Thymus (tissue), 11 donors: ENCODE data around the gene LCN10. TPM values are rescaled to one million over a fixed set of nuclear protein-coding genes. Genes with fewer than 3 reads are reported as not detected.
"Not testable (repeated sequence)": the region's sequence is repeated elsewhere in the genome, so short reads cannot be mapped to it uniquely, and the experiment has no call there.

Experiments used
- DNase-seq, 9 donors: peaks; one replicate each; pipeline ENCODE4 v3.0.0-alpha.2; 2013; ENCODE audit warnings: low spot score in 9 of 9, low read depth in 6 of 9, missing footprints in 1 of 9
- H3K27ac ChIP-seq, 2 donors: one replicate each; pipeline ENCODE4 v1.5.1; 2013; ENCODE audit warnings: control low read depth in 1 of 2, low read depth in 1 of 2, low read length in 1 of 2, mild to moderate bottlenecking in 1 of 2, moderate library complexity in 1 of 2
- H3K27me3 ChIP-seq, 2 donors: one replicate each; pipeline ENCODE4 v1.5.1; 2013; ENCODE audit warnings: low read length in 1 of 2; ENCODE audit not compliant: control insufficient read depth in 2 of 2, insufficient read depth in 1 of 2
- H3K36me3 ChIP-seq, 2 donors: one replicate each; pipeline ENCODE4 v1.5.1; 2013; ENCODE audit warnings: low read length in 1 of 2, mild to moderate bottlenecking in 1 of 2, moderate library complexity in 1 of 2; ENCODE audit not compliant: control insufficient read depth in 2 of 2, insufficient read depth in 2 of 2
- H3K4me1 ChIP-seq, 2 donors: one replicate each; pipeline ENCODE4 v1.5.1; 2013; ENCODE audit warnings: low read length in 2 of 2; ENCODE audit not compliant: control insufficient read depth in 2 of 2, insufficient read depth in 2 of 2
- H3K4me3 ChIP-seq, 2 donors: one replicate each; pipeline ENCODE4 v1.5.1; 2013; ENCODE audit warnings: low read length in 2 of 2, control low read depth in 1 of 2, mild to moderate bottlenecking in 1 of 2
- H3K9me3 ChIP-seq, 2 donors: one replicate each; pipeline ENCODE4 v1.5.1; 2013; ENCODE audit warnings: low read length in 1 of 2, mild to moderate bottlenecking in 1 of 2; ENCODE audit not compliant: control insufficient read depth in 2 of 2, insufficient read depth in 1 of 2
- WGBS: extraction: QIAGEN DNeasy Blood & Tissue Kit; methylation state at CpG from one replicate; pipeline ENCODE4 v1.1.7; 2013; 5-methylcytosine and 5-hydroxymethylcytosine counted together
- polyA plus RNA-seq: library from polyadenylated mRNA; stranded (reverse); fragments of 200-250 nt; gene quantifications from one replicate; pipeline ENCODE4 v1.2.3, GENCODE V29; 2013
- total RNA-seq: library from RNA; stranded (reverse); fragments of 120-200 nt; gene quantifications from one replicate; pipeline ENCODE4 v1.2.4, GENCODE V29; 2013
- donor health status: healthy.

LCN10 gene
- total and polyA plus RNA-seq, 2 donors: 1.2 to 12.5 TPM

DNA sequence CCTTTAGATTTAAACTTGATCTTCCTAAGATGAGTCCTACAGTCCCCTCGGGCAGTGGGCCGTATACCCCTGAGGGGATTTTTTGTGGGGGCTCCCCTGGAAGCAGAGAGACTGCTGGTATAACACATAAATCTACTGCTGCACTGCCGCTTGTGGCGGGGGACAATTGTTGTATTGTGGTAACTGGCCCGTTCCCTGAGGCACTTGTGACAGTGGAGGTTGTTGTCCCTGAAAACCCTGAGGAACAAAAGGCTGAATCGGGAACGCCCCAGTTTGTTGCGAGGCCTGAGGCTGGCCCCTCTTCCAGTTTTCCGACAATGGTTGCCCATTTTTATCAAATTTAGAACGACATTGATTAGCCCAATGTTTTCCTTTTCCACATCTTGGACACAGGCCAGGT lies 43.7 kb upstream of the LCN10 start:
- 89% methylated on average over 10 of the region's 10 CpGs for WGBS
- no peak for DNase-seq
- no peaks in the 10 kb centered on the region for H3K9me3 ChIP-seq

DNA sequence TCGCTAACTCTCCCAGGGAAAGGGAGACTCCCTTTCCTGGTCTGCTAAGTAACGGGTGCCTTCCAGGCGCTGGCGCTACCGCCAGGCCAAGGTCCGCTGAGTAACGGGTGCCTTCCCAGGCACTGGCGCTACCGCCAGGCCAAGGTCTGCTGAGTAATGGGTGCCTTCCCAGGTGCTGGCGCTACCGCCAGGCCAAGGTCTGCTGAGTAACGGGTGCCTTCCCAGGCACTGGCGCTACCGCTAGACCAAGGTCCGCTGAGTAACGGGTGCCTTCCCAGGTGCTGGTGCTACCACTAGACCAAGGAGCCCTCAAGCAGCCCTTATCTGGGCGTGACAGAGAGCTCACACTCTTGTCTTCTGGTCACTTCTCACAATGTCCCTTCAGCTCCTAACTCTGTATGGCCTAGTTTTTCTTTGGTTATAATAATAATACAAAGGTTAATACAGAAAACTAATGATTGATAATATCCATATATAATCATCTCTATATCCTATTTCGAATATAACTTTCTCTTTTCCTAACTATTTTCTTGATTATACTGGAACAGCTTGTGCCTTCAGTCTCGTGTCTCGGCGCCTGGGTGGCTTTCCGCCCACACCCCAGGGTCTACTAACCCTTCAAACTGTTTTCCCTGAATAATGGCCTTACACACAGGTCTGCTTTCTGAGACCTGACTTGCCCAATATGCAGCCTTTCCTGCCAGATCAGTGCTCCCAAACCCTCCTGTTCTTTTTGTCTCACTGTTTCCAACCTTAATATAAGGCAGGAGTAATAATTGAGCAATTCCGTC lies 43.0 kb upstream of the LCN10 start:
- H3K9me3 ChIP-seq, H3K36me3 ChIP-seq, H3K27ac ChIP-seq, DNase-seq, H3K27me3 ChIP-seq, H3K4me3 ChIP-seq: not testable (repeated sequence)
- peaks cover 3 to 11% of the 10 kb centered on the region in 2 donors for H3K4me1 ChIP-seq
- WGBS: 91% methylated on average over 23 of the region's 23 CpGs

More for the DNA sequence above, 43.7 kb upstream of the LCN10 start:
- H3K36me3 ChIP-seq: no peaks in the 10 kb centered on the region
- H3K4me1 ChIP-seq: peaks cover 3 to 14% of the 10 kb centered on the region in 2 donors
- H3K27ac ChIP-seq: no peak overlapping the region
- H3K27me3 ChIP-seq: peaks cover 2 to 7% of the 10 kb centered on the region in 2 donors
- H3K4me3 ChIP-seq: no peak overlapping the region

DNA sequence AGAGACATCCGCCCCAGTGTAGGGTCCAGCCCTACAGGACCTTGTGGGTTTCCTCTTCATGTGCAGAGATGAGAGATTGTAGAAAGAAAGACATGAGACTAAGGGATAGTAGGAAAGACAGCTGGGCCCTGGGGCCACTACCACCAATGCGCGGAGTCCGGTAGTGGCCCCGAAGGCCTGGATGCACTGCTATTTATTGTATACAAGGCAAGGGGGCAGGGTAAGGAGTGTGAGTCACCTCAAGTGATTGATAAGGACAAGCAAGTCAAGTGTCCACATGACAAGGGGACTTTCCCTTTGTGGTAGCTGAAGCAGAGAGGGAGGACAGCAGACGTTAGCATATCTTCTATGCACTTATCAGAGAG lies 42.2 kb upstream of the LCN10 start:
- DNase-seq: no peak
- H3K36me3 ChIP-seq: no peaks in the 10 kb centered on the region
- no peak overlapping the region for H3K4me3 ChIP-seq
- H3K27ac ChIP-seq: no peak overlapping the region
- 95% methylated on average over 6 of the region's 6 CpGs for WGBS
- peaks cover 0 to 4% of the 10 kb centered on the region in 2 donors for H3K4me1 ChIP-seq
- H3K27me3 ChIP-seq: peaks cover 2 to 11% of the 10 kb centered on the region in 2 donors
- no peaks in the 10 kb centered on the region for H3K9me3 ChIP-seq

DNA sequence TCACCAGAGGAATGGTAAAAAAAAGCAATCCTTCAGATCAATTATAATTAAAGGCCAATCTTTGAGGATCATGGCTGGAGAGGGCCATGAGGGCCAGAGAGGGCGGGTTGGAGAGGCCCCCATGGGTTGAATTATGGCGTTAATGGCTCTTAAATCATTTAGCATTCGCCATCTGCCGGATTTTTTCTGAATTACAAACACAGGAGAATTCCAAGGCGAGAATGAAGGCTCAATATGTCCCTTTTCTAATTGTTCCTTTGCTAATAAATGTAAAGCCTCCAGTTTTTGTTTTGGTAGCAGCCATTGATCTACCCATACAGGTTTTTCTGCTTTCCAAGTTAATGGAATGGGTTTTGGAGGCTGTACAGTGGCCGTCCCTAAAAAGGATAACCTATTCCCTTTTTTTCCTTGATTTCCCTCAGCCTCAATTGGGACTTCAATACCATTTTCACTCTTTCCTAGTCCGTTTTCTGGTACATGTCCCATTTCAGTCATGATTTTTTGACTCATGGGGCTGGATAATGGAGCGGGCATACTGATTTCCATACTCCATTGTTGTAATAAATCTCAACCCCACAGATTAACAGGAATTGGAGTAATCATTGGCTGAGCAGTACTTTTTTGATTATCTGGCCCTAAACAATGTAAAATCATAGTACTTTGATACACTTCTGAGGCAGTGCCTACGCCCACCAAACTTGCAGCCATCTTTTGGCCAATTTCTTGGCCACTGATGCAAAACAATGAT lies 41.7 kb upstream of the LCN10 start:
- Histone ChIP-seq H3K9me3 (no peaks in the 10 kb centered on the region), H3K27ac (no peak overlapping the region), H3K4me3 (no peak overlapping the region), H3K4me1 (peaks cover 0 to 3% of the 10 kb centered on the region in 2 donors), H3K27me3 (peaks cover 2 to 12% of the 10 kb centered on the region in 2 donors), H3K36me3 (no peaks in the 10 kb centered on the region)
- DNase-seq: no peak
- 50% methylated on average over 9 of the region's 9 CpGs for WGBS

DNA sequence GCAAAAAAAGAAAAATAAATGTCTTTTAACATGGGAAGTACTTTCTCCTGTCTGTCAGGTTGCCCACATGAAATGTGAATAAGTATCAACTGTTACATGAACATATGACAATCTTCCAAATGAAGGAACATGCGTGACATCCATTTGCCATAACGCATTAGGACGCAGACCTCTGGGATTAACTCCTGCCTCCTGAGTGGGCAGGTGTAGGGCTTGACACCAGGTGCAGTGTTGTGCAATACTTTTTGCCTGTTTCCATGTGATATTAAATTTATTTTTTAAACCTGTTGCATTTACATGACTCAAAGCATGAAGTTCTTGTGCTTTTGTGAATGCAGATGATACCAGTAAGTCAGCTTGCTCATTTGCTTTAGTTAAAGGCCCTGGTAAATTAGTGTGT lies 39.7 kb upstream of the LCN10 start:
- H3K27ac ChIP-seq: no peak overlapping the region
- H3K27me3 ChIP-seq: peaks cover 2 to 27% of the 10 kb centered on the region in 2 donors
- H3K4me1 ChIP-seq: no peaks in the 10 kb centered on the region
- no peak overlapping the region for H3K4me3 ChIP-seq
- H3K9me3 ChIP-seq: no peaks in the 10 kb centered on the region
- WGBS: 97% methylated on average over 3 of the region's 3 CpGs
- no peak for DNase-seq
- H3K36me3 ChIP-seq: no peaks in the 10 kb centered on the region

DNA sequence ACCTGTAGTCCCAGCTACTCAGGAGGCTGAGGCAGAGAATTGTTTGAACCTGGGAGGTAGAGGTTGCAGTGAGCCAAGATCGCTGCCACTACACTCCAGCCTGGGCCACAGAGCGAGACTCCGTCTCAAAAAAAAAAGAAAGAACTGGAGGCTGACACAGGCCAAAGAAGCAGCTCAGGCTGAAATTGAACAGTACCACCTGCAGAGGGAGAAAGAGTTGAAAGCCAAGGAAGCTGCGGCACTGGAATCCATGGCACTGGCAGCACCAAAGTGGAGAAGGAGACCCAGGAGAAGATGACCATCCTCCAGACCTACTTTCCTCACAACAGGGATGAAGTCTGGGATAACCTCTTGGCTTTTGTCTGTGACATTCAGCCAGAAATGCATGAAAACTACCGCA lies 37.1 kb upstream of the LCN10 start:
- no peak overlapping the region for H3K27ac ChIP-seq
- H3K36me3 ChIP-seq: no peaks in the 10 kb centered on the region
- no peak overlapping the region for H3K4me3 ChIP-seq
- 91% methylated on average over 5 of the region's 5 CpGs for WGBS
- no peak for DNase-seq
- H3K27me3 ChIP-seq: peaks cover 0 to 23% of the 10 kb centered on the region in 2 donors
- no peaks in the 10 kb centered on the region for H3K4me1 ChIP-seq
- H3K9me3 ChIP-seq: no peaks in the 10 kb centered on the region

DNA sequence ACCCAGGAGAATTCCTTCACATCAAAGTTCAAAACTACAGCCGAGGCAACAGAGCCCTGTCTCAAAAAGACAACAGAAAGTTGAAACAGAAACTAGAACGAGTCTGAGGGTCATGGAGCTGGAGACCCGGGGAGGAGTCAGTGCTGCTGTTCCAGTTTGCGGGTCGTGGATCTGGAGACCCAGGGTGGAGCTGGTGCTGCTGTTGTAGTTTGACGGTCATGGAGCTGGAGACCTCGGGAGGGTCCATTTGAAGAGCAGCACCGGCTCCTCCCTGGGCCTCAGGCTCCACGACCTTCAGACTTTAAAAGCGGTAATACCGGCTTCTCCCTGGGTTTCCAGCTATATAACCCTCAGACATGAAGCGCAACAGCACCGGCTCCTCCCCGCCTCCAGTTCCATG lies 34.6 kb upstream of the LCN10 start:
- no peak overlapping the region for H3K4me3 ChIP-seq
- DNase-seq: no peak
- H3K27me3 ChIP-seq: peaks cover 0 to 23% of the 10 kb centered on the region in 2 donors
- H3K4me1 ChIP-seq: peaks cover 0 to 4% of the 10 kb centered on the region in 2 donors
- no peak overlapping the region for H3K27ac ChIP-seq
- 90% methylated on average over 14 of the region's 14 CpGs for WGBS
- peaks cover 4 to 13% of the 10 kb centered on the region in 2 donors for H3K9me3 ChIP-seq
- H3K36me3 ChIP-seq: no peaks in the 10 kb centered on the region

GRCh38 chr9:136776947-136777346 lies 34.2 kb upstream of the LCN10 start:
- no peak for DNase-seq
- Histone ChIP-seq H3K4me3 (no peak overlapping the region), H3K36me3 (no peaks in the 10 kb centered on the region), H3K4me1 (peaks cover 0 to 4% of the 10 kb centered on the region in 2 donors), H3K27me3 (peaks cover 0 to 23% of the 10 kb centered on the region in 2 donors), H3K27ac (no peak overlapping the region), H3K9me3 (peaks cover 4 to 13% of the 10 kb centered on the region in 2 donors)
- 92% methylated on average over 7 of the region's 7 CpGs for WGBS

DNA sequence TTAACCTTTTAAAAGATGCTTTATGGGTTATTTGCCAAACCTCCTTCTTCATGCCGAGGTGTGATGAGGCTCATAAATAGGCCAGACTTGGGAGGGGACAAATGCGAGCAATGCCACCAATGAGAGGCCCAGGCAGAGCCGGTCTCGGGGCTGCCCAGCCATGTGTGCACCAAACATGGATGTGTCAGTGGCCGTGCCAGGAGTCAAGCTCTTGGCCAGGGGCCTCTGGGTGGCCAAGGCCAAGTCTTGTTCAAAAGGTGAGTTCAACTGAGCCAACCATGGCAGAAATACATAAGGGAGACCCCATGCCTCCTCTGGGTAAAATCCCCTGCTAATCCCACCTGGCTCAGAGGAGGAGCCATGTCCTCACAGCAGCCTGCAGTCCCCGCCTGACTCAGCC lies 32.5 kb upstream of the LCN10 start:
- Histone ChIP-seq H3K36me3 (no peaks in the 10 kb centered on the region), H3K4me3 (no peak overlapping the region), H3K27ac (no peak overlapping the region), H3K9me3 (peaks cover 4 to 13% of the 10 kb centered on the region in 2 donors), H3K4me1 (peaks cover 0 to 4% of the 10 kb centered on the region in 2 donors), H3K27me3 (peaks cover 2 to 23% of the 10 kb centered on the region in 2 donors)
- WGBS: 87% methylated on average over 6 of the region's 6 CpGs
- no peak for DNase-seq
